BE2C (cell line): ENCODE results near the gene AKAP11.
A peak's percentile ranks its signal among the peaks of the same experiment; 100 is the strongest.

ENCODE experiments used
- DNase-seq: peaks from one replicate; pipeline ENCODE4 v3.0.0-alpha.2; 2020
- H3K27me3 ChIP-seq: fragments of 250-450 bp; sonication (Bioruptor Pico); 2 replicates; pipeline ENCODE4 v1.5.1; 2020; ENCODE audit warnings: mild to moderate bottlenecking
- H3K36me3 ChIP-seq: fragments of 250-450 bp; sonication (Bioruptor Pico); 2 replicates; pipeline ENCODE4 v1.5.1; 2020; ENCODE audit warnings: mild to moderate bottlenecking
- H3K4me1 ChIP-seq: fragments of 250-450 bp; sonication (Bioruptor Pico); 2 replicates; pipeline ENCODE4 v1.5.1; 2020
- H3K4me3 ChIP-seq: 2 replicates; pipeline ENCODE4 v1.5.1; 2011; ENCODE audit warnings: low read depth, low read length
- H3K9me3 ChIP-seq: fragments of 250-450 bp; sonication (Bioruptor Pico); 2 replicates; pipeline ENCODE4 v1.5.1; 2020
- CTCF ChIP-seq: IDR thresholded peaks from 2 replicates; pipeline ENCODE4 v1.5.1; 2012; ENCODE audit warnings: mild to moderate bottlenecking, low read depth, low read length

Gene AKAP11

GRCh38 chr13:42270857-42271215 lies 1.1 kb upstream of the AKAP11 start:
- no peaks in the 10 kb centered on the region for H3K27me3 ChIP-seq
- no peak for TF ChIP-seq CTCF
- H3K36me3 ChIP-seq, result no peaks in the 10 kb centered on the region
- peak overlapping the region; percentile 78 for H3K4me3 ChIP-seq
- no peak for DNase-seq
- H3K4me1 ChIP-seq, result no peaks in the 10 kb centered on the region; the same call in 1 of the 2 replicates
- no peaks in the 10 kb centered on the region for H3K9me3 ChIP-seq

GRCh38 chr13:42271337-42272114 lies 426 bp upstream of the AKAP11 start:
- no peak for TF ChIP-seq CTCF
- H3K27me3 ChIP-seq, result no peaks in the 10 kb centered on the region
- no peaks in the 10 kb centered on the region for H3K36me3 ChIP-seq
- peak; percentile 96 for DNase-seq
- H3K9me3 ChIP-seq, result no peaks in the 10 kb centered on the region
- peak overlapping the region; percentile 78 for H3K4me3 ChIP-seq
- no peaks in the 10 kb centered on the region; the same call in 1 of the 2 replicates for H3K4me1 ChIP-seq

GRCh38 chr13:42272804-42273175 lies 838 bp downstream of the AKAP11 start:
- Histone ChIP-seq H3K4me3 (peak overlapping the region; percentile 78), H3K27me3 (no peaks in the 10 kb centered on the region), H3K4me1 (no peaks in the 10 kb centered on the region; the same call in 1 of the 2 replicates), H3K9me3 (no peaks in the 10 kb centered on the region), H3K36me3 (no peaks in the 10 kb centered on the region)
- no peak for DNase-seq
- TF ChIP-seq CTCF, result no peak

GRCh38 chr13:42274386-42275097 lies 2.6 kb downstream of the AKAP11 start:
- Histone ChIP-seq H3K4me3 (no peak overlapping the region), H3K4me1 (no peaks in the 10 kb centered on the region; the same call in 1 of the 2 replicates), H3K36me3 (no peaks in the 10 kb centered on the region), H3K27me3 (no peaks in the 10 kb centered on the region), H3K9me3 (no peaks in the 10 kb centered on the region)
- no peak for DNase-seq
- TF ChIP-seq CTCF, result no peak

GRCh38 chr13:42275098-42275471 lies 3.1 kb downstream of the AKAP11 start:
- Histone ChIP-seq H3K27me3 (no peaks in the 10 kb centered on the region), H3K4me3 (no peak overlapping the region), H3K9me3 (no peaks in the 10 kb centered on the region), H3K36me3 (no peaks in the 10 kb centered on the region), H3K4me1 (no peaks in the 10 kb centered on the region; the same call in 1 of the 2 replicates)
- DNase-seq, result no peak
- no peak for TF ChIP-seq CTCF

- H3K9me3 ChIP-seq, result no peaks in the 10 kb centered on the region
- no peaks in the 10 kb centered on the region for H3K36me3 ChIP-seq
- H3K4me1 ChIP-seq, result no peaks in the 10 kb centered on the region; the same call in 1 of the 2 replicates
- no peak for TF ChIP-seq CTCF
- no peak for DNase-seq
- no peak overlapping the region for H3K4me3 ChIP-seq
- no peaks in the 10 kb centered on the region for H3K27me3 ChIP-seq
Measured at GRCh38 chr13:42275506-42275905, 3.6 kb downstream of the AKAP11 start.
